Endothelial cell of umbilical vein (primary cell): ENCODE results near the gene MRGPRD. TPM values are rescaled to one million over a fixed set of nuclear protein-coding genes. Genes with fewer than 3 reads are reported as not detected.

Source experiments
- BruUV-seq: library from RNA; stranded (reverse); fragments of 400-500 nt; replicated peaks from 2 replicates; lab custom pipeline; 2021; lab: Mats Ljungman, UMichigan
- CTCF ChIA-PET: fragments of 300-600, 350-600 bp; sonication (Branson Sonifier 250); formaldehyde crosslinking; loops from one replicate; lab custom pipeline; 2021; ENCODE audit warnings: antibody characterized with exemption, inconsistent platforms; lab: Charles Lee
- POLR2A ChIA-PET: fragments of 300-600, 350-600 bp; sonication (Branson Sonifier 250); formaldehyde crosslinking; loops from one replicate; lab custom pipeline; 2021; ENCODE audit warnings: antibody characterized with exemption, inconsistent platforms; lab: Charles Lee
- DNase-seq: peaks from one replicate; pipeline ENCODE4 v3.0.0-alpha.2; 2011; ENCODE audit warnings: low read depth, low spot score
- FAIRE-seq: peaks from 2 replicates; lab custom pipeline; 2011; peaks lifted over from hg19 to GRCh38; lab: Jason Lieb, UNC
- H2AFZ ChIP-seq: 2 replicates; pipeline ENCODE4 v1.6.0; 2012; ENCODE audit warnings: low read depth, low read length, control low read depth, inconsistent platforms
- H3K27ac ChIP-seq: 2 replicates; pipeline ENCODE4 v1.5.1; 2011; ENCODE audit warnings: low read depth, mild to moderate bottlenecking, control low read depth, low read length, moderate library complexity; ENCODE audit not compliant: insufficient read depth
- H3K27me3 ChIP-seq, 2 experiments: 2 replicates each; pipeline versions ENCODE4 v1.6.0 to v1.6.1; 2011; ENCODE audit warnings: low read length in 2 of 2, mixed read lengths in 1 of 2; ENCODE audit not compliant: control insufficient read depth in 2 of 2, insufficient read depth in 2 of 2
- H3K36me3 ChIP-seq, 2 experiments: 2 replicates in 1 of 2; 3 replicates in 1 of 2; pipeline ENCODE4 v1.5.1; 2011; ENCODE audit warnings: low read length in 2 of 2, mild to moderate bottlenecking in 1 of 2, moderate library complexity in 1 of 2; ENCODE audit not compliant: control insufficient read depth in 2 of 2, insufficient read depth in 2 of 2; ENCODE audit errors: extremely low read depth in 1 of 2
- H3K4me1 ChIP-seq: 3 replicates; pipeline ENCODE4 v1.5.1; 2011; ENCODE audit warnings: mild to moderate bottlenecking, low read length; ENCODE audit not compliant: control insufficient read depth, insufficient read depth; ENCODE audit errors: extremely low read depth
- H3K4me2 ChIP-seq: 2 replicates; pipeline ENCODE4 v1.6.1; 2011; ENCODE audit warnings: low read length, control low read depth, mixed read lengths; ENCODE audit not compliant: insufficient read depth
- H3K4me3 ChIP-seq, 3 experiments: fragments of 200-600 bp in 1 of 3; sonication (generic), shearing (Covaris generic) in 1 of 3; replicated peaks in 1 of 3; 2 replicates each; pipeline ENCODE4 v1.5.1; 2011 to 2016; ENCODE audit warnings: control low read depth in 3 of 3, low read length in 3 of 3, mild to moderate bottlenecking in 2 of 3, inconsistent platforms in 1 of 3, low read depth in 1 of 3, moderate library complexity in 1 of 3; ENCODE audit not compliant: insufficient read depth in 1 of 3
- H3K79me2 ChIP-seq: 2 replicates; pipeline ENCODE4 v1.6.0; 2012; ENCODE audit warnings: low read length, inconsistent platforms; ENCODE audit not compliant: control insufficient read depth, insufficient read depth
- H3K9ac ChIP-seq: replicated peaks from 2 replicates; pipeline ENCODE3; 2011; ENCODE audit warnings: low read length, control low read depth; ENCODE audit not compliant: insufficient read depth; ENCODE audit errors: extremely low read depth
- H3K9me1 ChIP-seq: replicated peaks from 3 replicates; pipeline ENCODE4 v1.6.0; 2011; ENCODE audit warnings: mild to moderate bottlenecking, low read length; ENCODE audit not compliant: control insufficient read depth, insufficient read depth; ENCODE audit errors: extremely low read depth
- H3K9me3 ChIP-seq: replicated peaks from 2 replicates; pipeline ENCODE4 v1.5.1; 2012; ENCODE audit warnings: low read length, inconsistent platforms; ENCODE audit not compliant: control insufficient read depth, insufficient read depth
- H4K20me1 ChIP-seq: replicated peaks from 2 replicates; pipeline ENCODE3; 2011; ENCODE audit warnings: mild to moderate bottlenecking, low read length; ENCODE audit not compliant: control insufficient read depth, insufficient read depth; ENCODE audit errors: extremely low read depth
- EZH2 ChIP-seq: IDR thresholded peaks from 2 replicates; pipeline ENCODE4 v1.6.1; 2012; ENCODE audit warnings: borderline replicate concordance, low read depth, mild to moderate bottlenecking, moderate library complexity, low read length, inconsistent platforms; ENCODE audit not compliant: severe bottlenecking
- FOS ChIP-seq: IDR thresholded peaks from 2 replicates; pipeline ENCODE4 v1.6.1; 2011; ENCODE audit warnings: mild to moderate bottlenecking, low read length, moderate library complexity, borderline replicate concordance; ENCODE audit not compliant: insufficient read depth
- GATA2 ChIP-seq: IDR thresholded peaks from 2 replicates; pipeline ENCODE4 v1.7.0; 2011; ENCODE audit warnings: low read depth, mild to moderate bottlenecking, moderate library complexity, mixed read lengths, low read length; ENCODE audit not compliant: insufficient read length, insufficient read depth
- JUN ChIP-seq: IDR thresholded peaks from 2 replicates; pipeline ENCODE4 v1.6.1; 2011; ENCODE audit warnings: borderline replicate concordance, low read depth; ENCODE audit not compliant: insufficient read length, insufficient read depth
- MYC ChIP-seq: IDR thresholded peaks from one replicate; pipeline ENCODE4 v1.6.1; 2011; ENCODE audit warnings: mild to moderate bottlenecking, low read depth, low read length
- POLR2A ChIP-seq: IDR thresholded peaks from 2 replicates; pipeline ENCODE4 v1.6.1; 2012; ENCODE audit warnings: low read depth, mild to moderate bottlenecking, control low read depth, low read length
- POLR2AphosphoS5 ChIP-seq: IDR thresholded peaks from 2 replicates; pipeline ENCODE4 v1.6.1; 2012; ENCODE audit warnings: low read depth, mild to moderate bottlenecking, control low read depth, low read length, moderate library complexity; ENCODE audit not compliant: insufficient read depth
- dilution Hi-C: fragments of 300-500 bp; cut with MboI; formaldehyde crosslinking; loops from one replicate; pipeline ENCODE4 v1.15.0; 2019; ENCODE audit warnings: low sequenced_read_pairs; ENCODE audit not compliant: extremely low pct_ligation_motif_present
- intact Hi-C: fragments of 100-400 bp; cut with micrococcal nuclease; formaldehyde crosslinking; loops from one replicate; pipeline ENCODE4 v1.10.0; 2022
- polyA plus RNA-seq, 4 experiments: library from polyadenylated mRNA; depleted of rRNA in 3 of 4; stranded (reverse) in 3 of 4; unstranded in 1 of 4; fragments of >200 nt; gene quantifications; 2 replicates each; pipeline versions ENCODE4 v1.2.1 to v1.2.3, GENCODE V29; 2011 to 2012; ENCODE audit warnings: missing spikeins in 1 of 4
- total RNA-seq: library from RNA; stranded (reverse); gene quantifications from 2 replicates; pipeline ENCODE4 v1.2.3, GENCODE V29; 2021
- TF ChIP-seq, protein P1 (sequence below): IDR thresholded peaks from 2 replicates; pipeline ENCODE4 v1.6.1; 2011; ENCODE audit not compliant: insufficient read depth, insufficient read length
- TF ChIP-seq, protein P2 (sequence below), 2 donors: IDR thresholded peaks; 1 replicate in 1 of 2; 2 replicates in 1 of 2; pipeline ENCODE4 v1.5.1; 2011; ENCODE audit warnings: low read length in 2 of 2, mild to moderate bottlenecking in 2 of 2, moderate library complexity in 2 of 2, control low read depth in 1 of 2, inconsistent platforms in 1 of 2, low read depth in 1 of 2; ENCODE audit not compliant: insufficient read depth in 1 of 2; ENCODE audit errors: extremely low read depth in 1 of 2

MRGPRD gene
- total and polyA plus RNA-seq, 2 donors (not counting 3 experiments of a cell fraction or from before 2014, with no cell fraction given): not detected

DNA sequence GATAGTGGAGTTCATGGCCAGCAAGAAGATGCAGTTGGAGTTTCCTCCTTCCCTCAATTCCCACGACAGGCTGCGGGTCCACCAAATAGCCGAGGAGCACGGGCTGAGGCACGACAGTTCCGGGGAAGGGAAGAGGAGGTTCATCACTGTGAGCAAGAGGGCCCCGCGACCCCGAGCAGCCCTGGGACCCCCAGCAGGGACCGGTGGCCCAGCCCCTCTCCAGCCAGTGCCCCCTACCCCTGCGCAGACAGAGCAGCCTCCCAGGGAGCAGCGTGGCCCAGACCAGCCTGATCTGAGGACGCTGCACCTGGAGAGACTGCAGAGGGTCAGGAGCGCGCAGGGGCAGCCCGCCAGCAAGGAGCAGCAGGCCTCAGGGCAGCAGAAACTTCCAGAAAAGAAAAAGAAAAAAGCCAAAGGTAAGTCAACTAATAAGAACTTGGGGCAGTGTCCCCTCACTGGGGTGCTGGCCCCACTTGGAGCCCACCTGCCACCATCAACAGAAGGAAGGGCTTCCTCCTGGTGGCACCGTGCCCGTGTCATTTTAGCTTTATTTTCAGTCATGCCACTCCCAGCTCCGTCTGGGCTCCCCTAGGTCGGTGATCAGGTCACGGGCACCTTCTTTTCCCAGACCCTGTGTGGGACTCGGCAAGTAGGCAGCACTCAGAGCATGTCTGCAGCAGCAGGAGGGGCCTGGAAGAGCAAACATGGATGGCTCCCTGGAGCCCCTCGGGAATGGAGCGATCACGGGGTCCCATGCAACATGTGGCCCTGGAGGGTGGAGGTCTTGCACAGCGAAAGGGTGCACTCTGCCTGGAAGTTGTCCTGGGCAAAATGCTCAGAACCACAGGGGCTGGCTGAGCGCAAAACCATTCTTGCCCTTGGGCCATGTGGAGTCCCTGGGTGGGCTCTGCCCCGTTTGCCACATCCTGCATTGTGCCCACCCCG is 43.8 kb downstream of the MRGPRD start:
- Histone ChIP-seq H3K4me1 (no peaks in the 10 kb centered on the region), H4K20me1 (no peaks in the 10 kb centered on the region), H2AFZ (no peak overlapping the region), H3K27me3 (no peaks in the 10 kb centered on the region), H3K36me3 (peaks cover 3 to 46% of the 10 kb centered on the region in 2 experiments), H3K27ac (no peak overlapping the region), H3K79me2 (no peaks in the 10 kb centered on the region), H3K4me3 (no peak overlapping the region), H3K4me2 (no peak overlapping the region), H3K9me3 (no peaks in the 10 kb centered on the region), H3K9ac (no peak overlapping the region), H3K9me1 (no peaks in the 10 kb centered on the region)
- DNase-seq (no peak), FAIRE-seq (no peak)
- BruUV-seq: no TSS peak
- TF ChIP-seq FOS: no peak
- TF ChIP-seq POLR2AphosphoS5: no peak
- TF ChIP-seq, protein P1, sequence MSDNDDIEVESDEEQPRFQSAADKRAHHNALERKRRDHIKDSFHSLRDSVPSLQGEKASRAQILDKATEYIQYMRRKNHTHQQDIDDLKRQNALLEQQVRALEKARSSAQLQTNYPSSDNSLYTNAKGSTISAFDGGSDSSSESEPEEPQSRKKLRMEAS: no peak
- TF ChIP-seq POLR2A: no peak
- TF ChIP-seq MYC: no peak
- no peak for TF ChIP-seq GATA2
- TF ChIP-seq EZH2: no peak
- TF ChIP-seq JUN: no peak
- TF ChIP-seq, protein P2, sequence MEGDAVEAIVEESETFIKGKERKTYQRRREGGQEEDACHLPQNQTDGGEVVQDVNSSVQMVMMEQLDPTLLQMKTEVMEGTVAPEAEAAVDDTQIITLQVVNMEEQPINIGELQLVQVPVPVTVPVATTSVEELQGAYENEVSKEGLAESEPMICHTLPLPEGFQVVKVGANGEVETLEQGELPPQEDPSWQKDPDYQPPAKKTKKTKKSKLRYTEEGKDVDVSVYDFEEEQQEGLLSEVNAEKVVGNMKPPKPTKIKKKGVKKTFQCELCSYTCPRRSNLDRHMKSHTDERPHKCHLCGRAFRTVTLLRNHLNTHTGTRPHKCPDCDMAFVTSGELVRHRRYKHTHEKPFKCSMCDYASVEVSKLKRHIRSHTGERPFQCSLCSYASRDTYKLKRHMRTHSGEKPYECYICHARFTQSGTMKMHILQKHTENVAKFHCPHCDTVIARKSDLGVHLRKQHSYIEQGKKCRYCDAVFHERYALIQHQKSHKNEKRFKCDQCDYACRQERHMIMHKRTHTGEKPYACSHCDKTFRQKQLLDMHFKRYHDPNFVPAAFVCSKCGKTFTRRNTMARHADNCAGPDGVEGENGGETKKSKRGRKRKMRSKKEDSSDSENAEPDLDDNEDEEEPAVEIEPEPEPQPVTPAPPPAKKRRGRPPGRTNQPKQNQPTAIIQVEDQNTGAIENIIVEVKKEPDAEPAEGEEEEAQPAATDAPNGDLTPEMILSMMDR (IDR thresholded peaks at IDR 0.05; ENCODE audit: extremely low read depth in 1 of 2, insufficient read depth in 1 of 2, low read depth in 1 of 2, low read length in 2 of 2): no peak
- intact Hi-C loops: no loop called here
- dilution Hi-C loops: no loop called here
- ChIA-PET POLR2A (interaction anchor here (0.5 kb wide), 1 partner anchor 29 kb away, joined by 3 read pairs; no protein-coding TSS in a partner anchor), CTCF (interaction anchor here (1.2 kb wide), 1 partner anchor 13 kb away, joined by 3 read pairs; no protein-coding TSS in a partner anchor)
